Right lobe of liver (tissue), 4 donors: ENCODE data around the gene COCH.

Source experiments
- CTCF ChIP-seq, 4 donors: fragments of 200-600 bp in 3 of 4; fragments of 450-650 bp in 1 of 4; IDR thresholded peaks; one replicate each; pipeline versions ENCODE4 v1.5.1 to v1.8.0; 2016 to 2022; ENCODE audit warnings: antibody characterized with exemption in 4 of 4, mild to moderate bottlenecking in 2 of 4
- POLR2A ChIP-seq: fragments of 450-650 bp; IDR thresholded peaks from one replicate; pipeline ENCODE4 v1.6.1; 2017; ENCODE audit warnings: antibody characterized with exemption, mild to moderate bottlenecking
- donor health status: DM: no; HTN: no; CAD: no.
- donor health status: DM: no; HTN: no; CAD: no.
- donor health status: DM: no; HTN: yes; CAD: no.

- TF ChIP-seq CTCF (IDR thresholded peaks at IDR 0.05) (no peak), POLR2A (no peak)
These were observed 47.4 kb downstream of the COCH start for GRCh38 chr14:30921788-30922187.
